Activated CD8-positive, alpha-beta memory T cell treated with anti-CD3 and anti-CD28 coated beads for 48 hours (primary cell): ENCODE results near the gene SCOC.

Source experiments
- DNase-seq, 3 experiments: peaks; one replicate each; pipeline ENCODE4 v3.0.0-alpha.2; 2020; ENCODE audit warnings: low read depth in 2 of 3, low spot score in 2 of 3

Gene SCOC

GRCh38 chr4:140373328-140374129, at the start of gene SCOC:
SCOC (plus strand) TSS chr4:140373646; CDS start chr4:140379171, 5,525 bp downstream.
- peak; percentile 76 to 94 (median 89) for DNase-seq

- no peak for DNase-seq
Measured at GRCh38 chr4:140326395-140326993, 47.0 kb upstream of the SCOC start.

GRCh38 chr4:140330311-140330900, 43.0 kb upstream of the SCOC start:
- DNase-seq, result no peak

- no peak for DNase-seq
Measured at GRCh38 chr4:140331245-140331644, 42.2 kb upstream of the SCOC start.

GRCh38 chr4:140331876-140332275, 41.6 kb upstream of the SCOC start:
- DNase-seq, result no peak

- no peak for DNase-seq
Measured at GRCh38 chr4:140332734-140333133, 40.7 kb upstream of the SCOC start.

- DNase-seq, result no peak
Measured at GRCh38 chr4:140333523-140333922, 39.9 kb upstream of the SCOC start.

GRCh38 chr4:140335076-140335475, 38.4 kb upstream of the SCOC start:
- DNase-seq, result no peak

- no peak for DNase-seq
Measured at GRCh38 chr4:140336730-140337129, 36.7 kb upstream of the SCOC start.

GRCh38 chr4:140342620-140343019, 30.8 kb upstream of the SCOC start:
- DNase-seq, result no peak

GRCh38 chr4:140343303-140343702, 30.1 kb upstream of the SCOC start:
- no peak for DNase-seq

- no peak for DNase-seq
Measured at GRCh38 chr4:140344101-140344500, 29.3 kb upstream of the SCOC start.

- DNase-seq, result no peak
Measured at GRCh38 chr4:140344621-140345020, 28.8 kb upstream of the SCOC start.

- no peak for DNase-seq
Measured at GRCh38 chr4:140346136-140346535, 27.3 kb upstream of the SCOC start.

- no peak for DNase-seq
Measured at GRCh38 chr4:140349816-140350215, 23.6 kb upstream of the SCOC start.

- no peak for DNase-seq
Measured at GRCh38 chr4:140351093-140352075, 22.1 kb upstream of the SCOC start.

- DNase-seq, result no peak
Measured at GRCh38 chr4:140353786-140354185, 19.7 kb upstream of the SCOC start.

GRCh38 chr4:140355288-140355687, 18.2 kb upstream of the SCOC start:
- DNase-seq, result no peak

GRCh38 chr4:140357868-140358267, 15.6 kb upstream of the SCOC start:
- DNase-seq, result no peak

- DNase-seq, result no peak
Measured at GRCh38 chr4:140358281-140358680, 15.2 kb upstream of the SCOC start.
